GM19452 (cell line): Measurements from ENCODE around the gene NBAS.

Source experiments
- ATAC-seq: cut with Tn5 transposase; IDR thresholded peaks from one replicate; pipeline ENCODE4 v1.9.1; 2021; ENCODE audit not compliant: unreplicated experiment

NBAS gene

GRCh38 chr2:15560988-15561573 lies at the start of gene NBAS:
TSS of gene NBAS (minus strand) at chr2:15561334. CDS start at chr2:15561304, 30 bp downstream.
- peak; percentile 88 for ATAC-seq

- no peak for ATAC-seq
These were observed 49.4 kb upstream of the NBAS start for GRCh38 chr2:15610430-15610952.

- ATAC-seq: no peak
These were observed 48.4 kb upstream of the NBAS start for GRCh38 chr2:15609341-15610042.

GRCh38 chr2:15608392-15608761 lies 47.2 kb upstream of the NBAS start:
- ATAC-seq: no peak

- no peak for ATAC-seq
These were observed 46.7 kb upstream of the NBAS start for GRCh38 chr2:15607709-15608391.

GRCh38 chr2:15606481-15607441 lies 45.6 kb upstream of the NBAS start:
- ATAC-seq: no peak

- ATAC-seq: no peak
These were observed 44.6 kb upstream of the NBAS start for GRCh38 chr2:15605721-15606120.

- ATAC-seq: no peak
These were observed 42.8 kb upstream of the NBAS start for GRCh38 chr2:15603948-15604347.

- no peak for ATAC-seq
These were observed 42.1 kb upstream of the NBAS start for GRCh38 chr2:15603044-15603765.

- no peak for ATAC-seq
These were observed 41.3 kb upstream of the NBAS start for GRCh38 chr2:15602393-15602792.

- ATAC-seq: no peak
These were observed 40.5 kb upstream of the NBAS start for GRCh38 chr2:15601681-15602080.

- no peak for ATAC-seq
These were observed 38.9 kb upstream of the NBAS start for GRCh38 chr2:15599994-15600393.

- ATAC-seq: no peak
These were observed 35.8 kb upstream of the NBAS start for GRCh38 chr2:15596968-15597367.

- no peak for ATAC-seq
These were observed 35.2 kb upstream of the NBAS start for GRCh38 chr2:15596350-15596749.

- no peak for ATAC-seq
These were observed 34.8 kb upstream of the NBAS start for GRCh38 chr2:15595936-15596335.

GRCh38 chr2:15595342-15595905 lies 34.3 kb upstream of the NBAS start:
- ATAC-seq: no peak

- no peak for ATAC-seq
These were observed 33.4 kb upstream of the NBAS start for GRCh38 chr2:15594291-15595256.

GRCh38 chr2:15593327-15593705 lies 32.2 kb upstream of the NBAS start:
- no peak for ATAC-seq
